GM06990 (cell line): ENCODE measurements around the gene CFAP119.

ENCODE experiments used
- DNase-seq: peaks from one replicate; pipeline ENCODE4 v3.0.0-alpha.2; 2011; ENCODE audit not compliant: insufficient read length; ENCODE audit errors: extremely low read depth
- H3K27me3 ChIP-seq: replicated peaks from 2 replicates; pipeline ENCODE4 v1.6.0; 2011; ENCODE audit warnings: low read length; ENCODE audit not compliant: control insufficient read depth, insufficient read depth
- H3K36me3 ChIP-seq: 2 replicates; pipeline ENCODE4 v1.5.1; 2011; ENCODE audit warnings: low read length; ENCODE audit not compliant: control insufficient read depth, insufficient read depth
- H3K4me3 ChIP-seq: replicated peaks from 2 replicates; pipeline ENCODE4 v1.5.1; 2011; ENCODE audit warnings: low read depth, mild to moderate bottlenecking, control low read depth, low read length
- CTCF ChIP-seq: IDR thresholded peaks from 2 replicates; pipeline ENCODE4 v1.5.1; 2011; ENCODE audit warnings: low read length, control low read depth, mild to moderate bottlenecking, inconsistent platforms; ENCODE audit not compliant: insufficient read depth, poor library complexity, severe bottlenecking

Gene CFAP119

GRCh38 chr16:30777591-30778297 is 15.9 kb upstream of the CFAP119 start:
- no peak for DNase-seq
- no peaks in the 10 kb centered on the region for H3K27me3 ChIP-seq
- no peak for TF ChIP-seq CTCF
- no peak overlapping the region for H3K4me3 ChIP-seq
- peaks cover 13% of the 10 kb centered on the region for H3K36me3 ChIP-seq

GRCh38 chr16:30775392-30776188 is 13.7 kb upstream of the CFAP119 start:
- Histone ChIP-seq H3K27me3 (no peaks in the 10 kb centered on the region), H3K36me3 (peaks cover 20% of the 10 kb centered on the region)

GRCh38 chr16:30775131-30775391 is 13.2 kb upstream of the CFAP119 start:
- Histone ChIP-seq H3K27me3 (no peaks in the 10 kb centered on the region), H3K4me3 (peak overlapping the region; percentile 81), H3K36me3 (peaks cover 23% of the 10 kb centered on the region)
- no peak for DNase-seq
- TF ChIP-seq CTCF, result no peak

More at GRCh38 chr16:30775392-30776188, 13.7 kb upstream of the CFAP119 start:
- no peak for TF ChIP-seq CTCF
- H3K4me3 ChIP-seq, result peak overlapping the region; percentile 81
- DNase-seq, result peak; percentile 73

GRCh38 chr16:30774367-30775130 is 12.7 kb upstream of the CFAP119 start:
- H3K4me3 ChIP-seq, result peak overlapping the region; percentile 81
- H3K36me3 ChIP-seq, result peaks cover 25% of the 10 kb centered on the region
- no peaks in the 10 kb centered on the region for H3K27me3 ChIP-seq
- TF ChIP-seq CTCF, result no peak
- DNase-seq, result no peak

- TF ChIP-seq CTCF, result no peak
- no peak for DNase-seq
- Histone ChIP-seq H3K27me3 (no peaks in the 10 kb centered on the region), H3K4me3 (no peak overlapping the region), H3K36me3 (peaks cover 32% of the 10 kb centered on the region)
These were observed 12.0 kb upstream of the CFAP119 start for GRCh38 chr16:30773826-30774225.
